OCI-LY3 (cell line): ENCODE results near the gene NOL11.

Experiments
- H2AFZ ChIP-seq: fragments of 200-600, 300-600 bp; shearing (Covaris generic); 2 replicates; pipeline ENCODE4 v1.6.0; 2014; ENCODE audit warnings: antibody characterized with exemption, low read depth, low read length
- H3K27ac ChIP-seq: fragments of 200-600, 300-600 bp; sonication (generic); 2 replicates; pipeline ENCODE4 v1.5.1; 2014; ENCODE audit warnings: mild to moderate bottlenecking, low read length, moderate library complexity, mixed read lengths
- H3K27me3 ChIP-seq: fragments of 200-600, 300-600 bp; sonication (generic); 2 replicates; pipeline ENCODE4 v1.6.1; 2014; ENCODE audit warnings: low read depth, low read length, mixed read lengths
- H3K36me3 ChIP-seq: fragments of 200-600, 300-600 bp; sonication (generic); replicated peaks from 2 replicates; pipeline ENCODE3; 2014; ENCODE audit warnings: low read depth, low read length, mixed read lengths
- H3K4me1 ChIP-seq: fragments of 300-600, 200-600 bp; sonication (generic); 2 replicates; pipeline ENCODE4 v1.6.1; 2014; ENCODE audit warnings: low read length, mixed read lengths
- H3K4me2 ChIP-seq: fragments of 200-600, 300-600 bp; sonication (generic); 2 replicates; pipeline ENCODE4 v1.6.1; 2014; ENCODE audit warnings: low read length, mixed read lengths
- H3K4me3 ChIP-seq: fragments of 300-600, 200-600 bp; sonication (generic); 2 replicates; pipeline ENCODE4 v1.5.1; 2014; ENCODE audit warnings: antibody characterized with exemption, mild to moderate bottlenecking, low read length, moderate library complexity
- H3K79me2 ChIP-seq: fragments of 300-600, 200-600 bp; shearing (Covaris generic); 2 replicates; pipeline ENCODE4 v1.6.1; 2014; ENCODE audit warnings: mild to moderate bottlenecking, low read length, mixed read lengths
- H3K9ac ChIP-seq: fragments of 300-600, 200-600 bp; shearing (Covaris generic); 2 replicates; pipeline ENCODE4 v1.6.0; 2014; ENCODE audit warnings: mild to moderate bottlenecking, low read length, moderate library complexity
- H3K9me3 ChIP-seq: fragments of 200-600, 300-600 bp; shearing (Covaris generic); 2 replicates; pipeline ENCODE4 v1.6.1; 2014; ENCODE audit warnings: low read length, mixed read lengths; ENCODE audit not compliant: insufficient read depth
- H4K20me1 ChIP-seq: fragments of 200-600, 300-600 bp; sonication (generic); 2 replicates; pipeline ENCODE4 v1.6.1; 2016; ENCODE audit warnings: low read length, mixed read lengths; ENCODE audit not compliant: insufficient read depth
- EZH2phosphoT487 ChIP-seq: fragments of 200-600 bp; shearing (Covaris generic); IDR thresholded peaks from 2 replicates; pipeline ENCODE4 v1.6.1; 2018; ENCODE audit warnings: antibody characterized with exemption, mixed run types, low read depth
- TF ChIP-seq, protein P1 (sequence below): fragments of 200-600, 300-600 bp; sonication (generic); IDR thresholded peaks from 2 replicates; pipeline ENCODE4 v1.5.1; 2014; ENCODE audit warnings: antibody characterized with exemption, low read length, low read depth

Gene NOL11

DNA sequence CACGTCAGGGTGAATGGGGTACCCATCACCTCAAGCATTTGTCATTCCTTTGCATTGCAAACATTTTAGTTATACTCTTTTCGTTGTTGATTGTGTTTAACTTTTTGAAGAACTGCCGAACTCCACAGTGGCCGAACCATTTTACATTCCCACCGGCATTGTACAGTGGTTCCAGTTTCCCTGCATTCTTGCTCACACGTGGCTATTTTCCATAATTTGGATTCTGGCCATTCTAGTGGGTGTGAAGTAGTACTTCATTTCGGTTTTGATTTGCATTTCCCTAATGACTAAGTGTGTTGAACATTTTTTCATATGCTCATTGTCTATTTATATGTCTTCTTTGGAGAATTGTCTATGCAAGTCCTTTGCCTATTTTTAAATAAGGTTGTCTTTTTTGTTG is 13.0 kb downstream of the NOL11 start:
- Histone ChIP-seq H3K4me2 (no peak overlapping the region), H3K27me3 (no peaks in the 10 kb centered on the region), H3K36me3 (peaks cover 59% of the 10 kb centered on the region), H3K27ac (no peak overlapping the region), H2AFZ (no peak overlapping the region), H3K9ac (no peak overlapping the region), H3K79me2 (peaks cover 29% of the 10 kb centered on the region), H4K20me1 (no peaks in the 10 kb centered on the region), H3K9me3 (no peaks in the 10 kb centered on the region), H3K4me1 (no peaks in the 10 kb centered on the region), H3K4me3 (no peak overlapping the region)
- TF ChIP-seq, protein P1, sequence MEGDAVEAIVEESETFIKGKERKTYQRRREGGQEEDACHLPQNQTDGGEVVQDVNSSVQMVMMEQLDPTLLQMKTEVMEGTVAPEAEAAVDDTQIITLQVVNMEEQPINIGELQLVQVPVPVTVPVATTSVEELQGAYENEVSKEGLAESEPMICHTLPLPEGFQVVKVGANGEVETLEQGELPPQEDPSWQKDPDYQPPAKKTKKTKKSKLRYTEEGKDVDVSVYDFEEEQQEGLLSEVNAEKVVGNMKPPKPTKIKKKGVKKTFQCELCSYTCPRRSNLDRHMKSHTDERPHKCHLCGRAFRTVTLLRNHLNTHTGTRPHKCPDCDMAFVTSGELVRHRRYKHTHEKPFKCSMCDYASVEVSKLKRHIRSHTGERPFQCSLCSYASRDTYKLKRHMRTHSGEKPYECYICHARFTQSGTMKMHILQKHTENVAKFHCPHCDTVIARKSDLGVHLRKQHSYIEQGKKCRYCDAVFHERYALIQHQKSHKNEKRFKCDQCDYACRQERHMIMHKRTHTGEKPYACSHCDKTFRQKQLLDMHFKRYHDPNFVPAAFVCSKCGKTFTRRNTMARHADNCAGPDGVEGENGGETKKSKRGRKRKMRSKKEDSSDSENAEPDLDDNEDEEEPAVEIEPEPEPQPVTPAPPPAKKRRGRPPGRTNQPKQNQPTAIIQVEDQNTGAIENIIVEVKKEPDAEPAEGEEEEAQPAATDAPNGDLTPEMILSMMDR, result no peak
- TF ChIP-seq EZH2phosphoT487, result no peak

DNA sequence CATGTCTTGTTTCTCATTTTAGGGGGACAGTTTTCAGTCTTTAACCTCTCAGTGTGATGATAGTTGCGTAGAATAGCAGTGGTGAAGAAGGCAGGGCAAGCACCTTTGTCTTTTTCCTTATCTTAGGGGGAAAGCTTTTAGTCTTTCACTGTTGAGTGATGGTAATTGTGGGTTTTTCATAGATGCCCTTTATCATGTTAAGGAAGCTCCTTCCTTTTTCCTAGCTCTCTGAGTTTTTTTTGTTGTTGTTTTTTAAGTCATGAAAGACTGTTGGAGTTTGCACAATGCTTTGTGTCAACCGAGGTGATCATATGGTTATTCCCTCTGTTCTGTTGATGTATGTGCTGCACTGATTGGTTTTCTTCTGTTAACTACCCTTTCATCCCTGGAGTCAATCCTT is 15.7 kb downstream of the NOL11 start:
- no peak for TF ChIP-seq EZH2phosphoT487
- TF ChIP-seq, protein P1, result no peak
- no peak overlapping the region for H3K4me2 ChIP-seq
- H3K4me3 ChIP-seq, result no peak overlapping the region
- no peak overlapping the region for H3K9ac ChIP-seq
- peaks cover 72% of the 10 kb centered on the region for H3K36me3 ChIP-seq
- peaks cover 29% of the 10 kb centered on the region for H3K79me2 ChIP-seq
- no peak overlapping the region for H3K27ac ChIP-seq
- H3K9me3 ChIP-seq, result no peaks in the 10 kb centered on the region
- no peaks in the 10 kb centered on the region for H4K20me1 ChIP-seq
- no peaks in the 10 kb centered on the region for H3K4me1 ChIP-seq
- H2AFZ ChIP-seq, result no peak overlapping the region
- no peaks in the 10 kb centered on the region for H3K27me3 ChIP-seq

DNA sequence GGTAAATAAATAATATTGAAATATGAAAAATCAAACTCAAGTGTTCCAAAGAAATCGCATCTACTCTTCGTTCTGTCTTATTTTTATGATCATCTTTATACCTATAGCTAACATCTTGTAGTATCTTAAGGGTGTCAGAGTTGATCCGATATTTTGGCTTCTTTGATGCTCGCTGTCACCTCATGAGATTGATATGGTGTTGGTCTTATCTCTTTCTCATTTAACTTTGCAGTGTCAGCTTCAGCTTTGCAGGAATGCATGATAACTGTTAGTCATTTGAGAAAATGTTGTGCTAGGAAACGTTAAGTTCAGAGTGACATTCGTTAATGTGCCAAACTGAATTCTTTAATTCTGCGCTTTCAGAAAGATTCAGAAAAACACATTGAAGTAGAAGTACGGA is 19.4 kb downstream of the NOL11 start:
- Histone ChIP-seq H3K36me3 (peaks cover 67% of the 10 kb centered on the region), H3K9me3 (no peaks in the 10 kb centered on the region), H3K27me3 (no peaks in the 10 kb centered on the region), H3K4me1 (no peaks in the 10 kb centered on the region), H3K27ac (no peak overlapping the region), H3K9ac (no peak overlapping the region), H2AFZ (no peak overlapping the region), H4K20me1 (no peaks in the 10 kb centered on the region), H3K4me2 (no peak overlapping the region), H3K4me3 (no peak overlapping the region), H3K79me2 (peaks cover 12% of the 10 kb centered on the region)
- TF ChIP-seq EZH2phosphoT487, result no peak
- TF ChIP-seq, protein P1, result no peak

DNA sequence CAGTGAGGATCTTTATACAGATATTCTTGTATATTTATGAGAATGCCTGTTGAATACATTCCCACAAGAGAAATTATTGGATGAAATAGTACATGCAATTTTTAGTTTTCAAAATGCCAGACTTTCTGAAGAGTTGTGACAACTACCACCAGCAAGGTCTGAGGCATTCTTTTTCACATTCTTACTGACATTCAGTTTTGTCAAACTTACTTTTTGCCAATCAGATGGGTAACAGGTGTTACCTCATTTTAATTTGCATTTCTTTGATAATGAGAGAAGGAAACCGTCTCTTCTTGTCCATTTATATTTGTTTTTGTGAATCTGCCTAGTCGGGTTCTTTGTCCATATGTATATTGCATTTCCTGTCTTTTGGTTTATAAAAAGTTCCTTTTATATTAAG is 24.3 kb downstream of the NOL11 start:
- H3K27me3 ChIP-seq, result no peaks in the 10 kb centered on the region
- no peak overlapping the region for H2AFZ ChIP-seq
- H3K4me3 ChIP-seq, result no peak overlapping the region
- no peaks in the 10 kb centered on the region for H3K4me1 ChIP-seq
- no peaks in the 10 kb centered on the region for H3K79me2 ChIP-seq
- H3K9me3 ChIP-seq, result no peaks in the 10 kb centered on the region
- peaks cover 48% of the 10 kb centered on the region for H3K36me3 ChIP-seq
- no peak overlapping the region for H3K9ac ChIP-seq
- TF ChIP-seq, protein P1, result no peak
- TF ChIP-seq EZH2phosphoT487, result no peak
- no peak overlapping the region for H3K27ac ChIP-seq
- no peak overlapping the region for H3K4me2 ChIP-seq
- no peaks in the 10 kb centered on the region for H4K20me1 ChIP-seq
